Endothelial cell of umbilical vein (primary cell): ENCODE measurements around the gene DUT. TPM values are rescaled to one million over a fixed set of nuclear protein-coding genes. Genes with fewer than 3 reads are reported as not detected.

ENCODE experiments used
- BruUV-seq: library from RNA; stranded (reverse); fragments of 400-500 nt; replicated peaks from 2 replicates; lab custom pipeline; 2021; lab: Mats Ljungman, UMichigan
- CTCF ChIA-PET: fragments of 300-600, 350-600 bp; sonication (Branson Sonifier 250); formaldehyde crosslinking; loops from one replicate; lab custom pipeline; 2021; ENCODE audit warnings: antibody characterized with exemption, inconsistent platforms; lab: Charles Lee
- POLR2A ChIA-PET: fragments of 300-600, 350-600 bp; sonication (Branson Sonifier 250); formaldehyde crosslinking; loops from one replicate; lab custom pipeline; 2021; ENCODE audit warnings: antibody characterized with exemption, inconsistent platforms; lab: Charles Lee
- DNase-seq: peaks from one replicate; pipeline ENCODE4 v3.0.0-alpha.2; 2011; ENCODE audit warnings: low read depth, low spot score
- FAIRE-seq: peaks from 2 replicates; lab custom pipeline; 2011; peaks lifted over from hg19 to GRCh38; lab: Jason Lieb, UNC
- H2AFZ ChIP-seq: 2 replicates; pipeline ENCODE4 v1.6.0; 2012; ENCODE audit warnings: low read depth, low read length, control low read depth, inconsistent platforms
- H3K27ac ChIP-seq: 2 replicates; pipeline ENCODE4 v1.5.1; 2011; ENCODE audit warnings: low read depth, mild to moderate bottlenecking, control low read depth, low read length, moderate library complexity; ENCODE audit not compliant: insufficient read depth
- H3K27me3 ChIP-seq, 2 experiments: 2 replicates each; pipeline versions ENCODE4 v1.6.0 to v1.6.1; 2011; ENCODE audit warnings: low read length in 2 of 2, mixed read lengths in 1 of 2; ENCODE audit not compliant: control insufficient read depth in 2 of 2, insufficient read depth in 2 of 2
- H3K36me3 ChIP-seq, 2 experiments: 2 replicates in 1 of 2; 3 replicates in 1 of 2; pipeline ENCODE4 v1.5.1; 2011; ENCODE audit warnings: low read length in 2 of 2, mild to moderate bottlenecking in 1 of 2, moderate library complexity in 1 of 2; ENCODE audit not compliant: control insufficient read depth in 2 of 2, insufficient read depth in 2 of 2; ENCODE audit errors: extremely low read depth in 1 of 2
- H3K4me1 ChIP-seq: 3 replicates; pipeline ENCODE4 v1.5.1; 2011; ENCODE audit warnings: mild to moderate bottlenecking, low read length; ENCODE audit not compliant: control insufficient read depth, insufficient read depth; ENCODE audit errors: extremely low read depth
- H3K4me2 ChIP-seq: 2 replicates; pipeline ENCODE4 v1.6.1; 2011; ENCODE audit warnings: low read length, control low read depth, mixed read lengths; ENCODE audit not compliant: insufficient read depth
- H3K4me3 ChIP-seq, 3 experiments: fragments of 200-600 bp in 1 of 3; sonication (generic), shearing (Covaris generic) in 1 of 3; replicated peaks in 1 of 3; 2 replicates each; pipeline ENCODE4 v1.5.1; 2011 to 2016; ENCODE audit warnings: control low read depth in 3 of 3, low read length in 3 of 3, mild to moderate bottlenecking in 2 of 3, inconsistent platforms in 1 of 3, low read depth in 1 of 3, moderate library complexity in 1 of 3; ENCODE audit not compliant: insufficient read depth in 1 of 3
- H3K79me2 ChIP-seq: 2 replicates; pipeline ENCODE4 v1.6.0; 2012; ENCODE audit warnings: low read length, inconsistent platforms; ENCODE audit not compliant: control insufficient read depth, insufficient read depth
- H3K9ac ChIP-seq: replicated peaks from 2 replicates; pipeline ENCODE3; 2011; ENCODE audit warnings: low read length, control low read depth; ENCODE audit not compliant: insufficient read depth; ENCODE audit errors: extremely low read depth
- H3K9me1 ChIP-seq: replicated peaks from 3 replicates; pipeline ENCODE4 v1.6.0; 2011; ENCODE audit warnings: mild to moderate bottlenecking, low read length; ENCODE audit not compliant: control insufficient read depth, insufficient read depth; ENCODE audit errors: extremely low read depth
- H3K9me3 ChIP-seq: replicated peaks from 2 replicates; pipeline ENCODE4 v1.5.1; 2012; ENCODE audit warnings: low read length, inconsistent platforms; ENCODE audit not compliant: control insufficient read depth, insufficient read depth
- H4K20me1 ChIP-seq: replicated peaks from 2 replicates; pipeline ENCODE3; 2011; ENCODE audit warnings: mild to moderate bottlenecking, low read length; ENCODE audit not compliant: control insufficient read depth, insufficient read depth; ENCODE audit errors: extremely low read depth
- EZH2 ChIP-seq: IDR thresholded peaks from 2 replicates; pipeline ENCODE4 v1.6.1; 2012; ENCODE audit warnings: borderline replicate concordance, low read depth, mild to moderate bottlenecking, moderate library complexity, low read length, inconsistent platforms; ENCODE audit not compliant: severe bottlenecking
- JUN ChIP-seq: IDR thresholded peaks from 2 replicates; pipeline ENCODE4 v1.6.1; 2011; ENCODE audit warnings: borderline replicate concordance, low read depth; ENCODE audit not compliant: insufficient read length, insufficient read depth
- MYC ChIP-seq: IDR thresholded peaks from one replicate; pipeline ENCODE4 v1.6.1; 2011; ENCODE audit warnings: mild to moderate bottlenecking, low read depth, low read length
- POLR2AphosphoS5 ChIP-seq: IDR thresholded peaks from 2 replicates; pipeline ENCODE4 v1.6.1; 2012; ENCODE audit warnings: low read depth, mild to moderate bottlenecking, control low read depth, low read length, moderate library complexity; ENCODE audit not compliant: insufficient read depth
- dilution Hi-C: fragments of 300-500 bp; cut with MboI; formaldehyde crosslinking; loops from one replicate; pipeline ENCODE4 v1.15.0; 2019; ENCODE audit warnings: low sequenced_read_pairs; ENCODE audit not compliant: extremely low pct_ligation_motif_present
- intact Hi-C: fragments of 100-400 bp; cut with micrococcal nuclease; formaldehyde crosslinking; loops from one replicate; pipeline ENCODE4 v1.10.0; 2022
- polyA plus RNA-seq, 4 experiments: library from polyadenylated mRNA; depleted of rRNA in 3 of 4; stranded (reverse) in 3 of 4; unstranded in 1 of 4; fragments of >200 nt; gene quantifications; 2 replicates each; pipeline versions ENCODE4 v1.2.1 to v1.2.3, GENCODE V29; 2011 to 2012; ENCODE audit warnings: missing spikeins in 1 of 4
- total RNA-seq: library from RNA; stranded (reverse); gene quantifications from 2 replicates; pipeline ENCODE4 v1.2.3, GENCODE V29; 2021

Gene DUT
- total and polyA plus RNA-seq, 2 donors (not counting 3 experiments of a cell fraction or from before 2014, with no cell fraction given): 59.9 to 135 TPM

DNA sequence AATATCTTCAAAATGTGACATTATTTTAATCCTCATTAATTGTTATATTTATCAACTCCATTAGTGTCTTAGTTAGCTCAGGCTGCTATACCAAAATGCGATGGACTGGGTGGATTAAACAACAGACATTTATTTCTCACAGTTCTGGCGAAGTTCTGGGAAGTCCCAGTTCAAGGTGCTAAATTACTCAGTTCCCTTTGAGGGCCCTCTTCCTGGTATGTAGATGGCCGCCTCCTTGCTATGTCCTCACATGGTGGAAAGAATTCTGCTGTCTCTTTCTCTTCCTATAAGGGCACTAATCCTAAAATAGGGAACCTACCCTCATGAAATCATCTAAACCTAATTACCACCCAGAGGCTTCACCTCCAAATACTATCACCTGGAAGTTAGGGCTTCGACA lies 38.8 kb upstream of the DUT start:
- H3K4me1 ChIP-seq: no peaks in the 10 kb centered on the region
- no peaks in the 10 kb centered on the region for H3K79me2 ChIP-seq
- H2AFZ ChIP-seq: no peak overlapping the region
- H3K4me3 ChIP-seq: no peak overlapping the region
- FAIRE-seq (no peak), DNase-seq (no peak)
- peaks cover 0 to 1% of the 10 kb centered on the region in 2 experiments for H3K27me3 ChIP-seq
- H4K20me1 ChIP-seq: no peaks in the 10 kb centered on the region
- POLR2A ChIA-PET: no interaction called here
- no peaks in the 10 kb centered on the region for H3K36me3 ChIP-seq
- no peak for TF ChIP-seq JUN
- no TSS peak for BruUV-seq
- dilution Hi-C loops: no loop called here
- CTCF ChIA-PET: interaction anchor here (1.1 kb wide), 1 partner anchor 8 kb away, joined by 3 read pairs; no protein-coding TSS in a partner anchor
- intact Hi-C loops: no loop called here
- no peak overlapping the region for H3K9ac ChIP-seq
- H3K27ac ChIP-seq: no peak overlapping the region
- H3K9me1 ChIP-seq: no peaks in the 10 kb centered on the region
- no peaks in the 10 kb centered on the region for H3K9me3 ChIP-seq
- H3K4me2 ChIP-seq: no peak overlapping the region

DNA sequence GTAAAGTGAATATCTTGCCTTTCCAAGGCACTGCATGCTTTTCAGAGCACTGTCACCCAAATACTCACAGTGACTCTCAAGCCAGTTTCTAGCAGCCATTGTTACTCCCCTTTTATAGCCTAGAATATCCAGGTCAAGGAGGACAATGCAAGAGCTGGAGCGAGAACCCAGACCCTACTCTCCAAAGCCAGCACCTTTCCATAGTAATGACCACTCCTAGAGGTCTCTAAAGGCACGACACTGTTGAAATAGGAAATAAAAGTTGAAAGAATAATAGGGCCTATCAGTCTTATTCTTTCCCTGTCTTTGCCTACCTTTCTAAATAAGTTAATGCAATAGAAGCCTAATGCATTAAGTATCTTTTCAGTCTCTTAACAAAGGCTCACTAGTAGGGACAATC lies 33.6 kb upstream of the DUT start:
- H3K9ac ChIP-seq: no peak overlapping the region
- DNase-seq (no peak), FAIRE-seq (no peak)
- H3K4me2 ChIP-seq: no peak overlapping the region
- no peak overlapping the region for H3K4me3 ChIP-seq
- intact Hi-C loops: no loop called here
- BruUV-seq: no TSS peak
- H2AFZ ChIP-seq: no peak overlapping the region
- ChIA-PET POLR2A (no interaction called here), CTCF (interaction anchor here (0.7 to 3.1 kb wide), 3 partner anchors 11 to 80 kb away, joined by 3 to 14 read pairs (median 3); no protein-coding TSS in a partner anchor)
- H3K9me3 ChIP-seq: no peaks in the 10 kb centered on the region
- H3K79me2 ChIP-seq: no peaks in the 10 kb centered on the region
- no peaks in the 10 kb centered on the region for H3K9me1 ChIP-seq
- peaks cover 0 to 1% of the 10 kb centered on the region in 2 experiments for H3K27me3 ChIP-seq
- TF ChIP-seq JUN: no peak
- no peak for TF ChIP-seq POLR2AphosphoS5
- TF ChIP-seq EZH2: no peak
- TF ChIP-seq MYC: no peak
- no peaks in the 10 kb centered on the region for H3K4me1 ChIP-seq
- H3K27ac ChIP-seq: no peak overlapping the region
- no peaks in the 10 kb centered on the region for H4K20me1 ChIP-seq
- H3K36me3 ChIP-seq: no peaks in the 10 kb centered on the region
- dilution Hi-C loops: no loop called here
